H9 (cell line): Measurements from ENCODE around the gene PRKAG1. TPM values are rescaled to one million over a fixed set of nuclear protein-coding genes. Genes with fewer than 3 reads are reported as not detected.

Experiments
- DNase-seq: peaks from one replicate; pipeline ENCODE4 v3.0.0-alpha.2; 2017
- H2AFZ ChIP-seq: one replicate; pipeline ENCODE4 v1.6.1; 2013; ENCODE audit warnings: mild to moderate bottlenecking, low read length, control low read depth, moderate library complexity
- H2AK5ac ChIP-seq: 2 replicates; pipeline ENCODE4 v1.6.1; 2013; ENCODE audit warnings: low read length, control low read depth, mixed read lengths; ENCODE audit not compliant: insufficient read length
- H2BK120ac ChIP-seq: one replicate; pipeline ENCODE4 v1.6.1; 2013; ENCODE audit warnings: low read depth, mild to moderate bottlenecking, low read length, control low read depth, inconsistent platforms; ENCODE audit not compliant: poor library complexity, severe bottlenecking
- H2BK12ac ChIP-seq: 2 replicates; pipeline ENCODE4 v1.6.1; 2013; ENCODE audit warnings: low read length, control low read depth, mixed read lengths, low read depth; ENCODE audit not compliant: insufficient read length
- H2BK15ac ChIP-seq: 2 replicates; pipeline ENCODE4 v1.6.1; 2013; ENCODE audit warnings: low read depth, low read length, control low read depth
- H2BK20ac ChIP-seq: one replicate; pipeline ENCODE4 v1.6.1; 2013; ENCODE audit warnings: low read depth, mild to moderate bottlenecking, low read length, control low read depth, inconsistent platforms; ENCODE audit not compliant: poor library complexity, severe bottlenecking
- H2BK5ac ChIP-seq: 2 replicates; pipeline ENCODE4 v1.6.1; 2013; ENCODE audit warnings: low read length, control low read depth, mixed read lengths; ENCODE audit not compliant: insufficient read length
- H3K14ac ChIP-seq: 2 replicates; pipeline ENCODE4 v1.6.1; 2013; ENCODE audit warnings: low read length, control low read depth; ENCODE audit not compliant: insufficient read depth
- H3K18ac ChIP-seq: 2 replicates; pipeline ENCODE4 v1.6.1; 2013; ENCODE audit warnings: low read depth, mild to moderate bottlenecking, mixed read lengths, low read length, control low read depth; ENCODE audit not compliant: insufficient read length
- H3K23ac ChIP-seq: 2 replicates; pipeline ENCODE4 v1.6.1; 2013; ENCODE audit warnings: low read length, control low read depth, mixed read lengths, low read depth; ENCODE audit not compliant: insufficient read length
- H3K23me2 ChIP-seq: 2 replicates; pipeline ENCODE4 v1.6.1; 2013; ENCODE audit warnings: low read depth, mild to moderate bottlenecking, mixed read lengths, low read length, control low read depth; ENCODE audit not compliant: insufficient read length, poor library complexity, severe bottlenecking
- H3K27ac ChIP-seq: 2 replicates; pipeline ENCODE4 v1.5.1; 2013; ENCODE audit warnings: low read length, control low read depth, mixed read lengths, low read depth; ENCODE audit not compliant: insufficient read length
- H3K27me3 ChIP-seq: 2 replicates; pipeline ENCODE4 v1.6.1; 2013; ENCODE audit warnings: low read length, control low read depth, inconsistent platforms; ENCODE audit not compliant: insufficient read depth
- H3K4ac ChIP-seq: 2 replicates; pipeline ENCODE4 v1.6.1; 2013; ENCODE audit warnings: low read depth, mild to moderate bottlenecking, control low read depth, inconsistent platforms, low read length, moderate library complexity
- H3K4me1 ChIP-seq: 2 replicates; pipeline ENCODE4 v1.6.1; 2013; ENCODE audit warnings: low read length, control low read depth, inconsistent platforms; ENCODE audit not compliant: insufficient read depth
- H3K4me2 ChIP-seq: 2 replicates; pipeline ENCODE4 v1.6.1; 2013; ENCODE audit warnings: low read length, control low read depth, mixed read lengths; ENCODE audit not compliant: insufficient read length, insufficient read depth
- H3K56ac ChIP-seq: 2 replicates; pipeline ENCODE4 v1.6.1; 2013; ENCODE audit warnings: low read depth, mild to moderate bottlenecking, mixed read lengths, low read length, control low read depth; ENCODE audit not compliant: insufficient read length
- H3K79me1 ChIP-seq: 2 replicates; pipeline ENCODE4 v1.6.1; 2013; ENCODE audit warnings: low read depth, mild to moderate bottlenecking, moderate library complexity, low read length, control low read depth, inconsistent platforms; ENCODE audit not compliant: insufficient read depth, poor library complexity, severe bottlenecking
- H3K79me2 ChIP-seq: 2 replicates; pipeline ENCODE4 v1.6.1; 2013; ENCODE audit warnings: low read length, control low read depth, inconsistent platforms; ENCODE audit not compliant: insufficient read depth
- H3K9ac ChIP-seq: 2 replicates; pipeline ENCODE4 v1.6.1; 2013; ENCODE audit warnings: low read length, control low read depth, mixed read lengths; ENCODE audit not compliant: insufficient read length; ENCODE audit errors: extremely low read depth
- H3K9me3 ChIP-seq: one replicate; pipeline ENCODE4 v1.6.1; 2013; ENCODE audit warnings: low read depth, low read length, inconsistent platforms; ENCODE audit not compliant: control insufficient read depth
- H3T11ph ChIP-seq: one replicate; pipeline ENCODE4 v1.6.1; 2013; ENCODE audit warnings: mild to moderate bottlenecking, low read length, control low read depth, inconsistent platforms
- H4K20me1 ChIP-seq: one replicate; pipeline ENCODE4 v1.6.1; 2013; ENCODE audit not compliant: control insufficient read depth, insufficient read length, insufficient read depth
- H4K5ac ChIP-seq: 2 replicates; pipeline ENCODE4 v1.6.1; 2013; ENCODE audit warnings: low read depth, mild to moderate bottlenecking, mixed read lengths, low read length, control low read depth; ENCODE audit not compliant: insufficient read length
- H4K8ac ChIP-seq: replicated peaks from 2 replicates; pipeline ENCODE4 v1.6.1; 2013; ENCODE audit warnings: low read length, control low read depth, mixed read lengths, low read depth; ENCODE audit not compliant: insufficient read length
- H4K91ac ChIP-seq: 2 replicates; pipeline ENCODE4 v1.6.1; 2013; ENCODE audit warnings: low read depth, mild to moderate bottlenecking, moderate library complexity, mixed read lengths, low read length, control low read depth; ENCODE audit not compliant: insufficient read length
- H3K27ac Mint-ChIP-seq, 3 experiments: 2 replicates in 2 of 3; 3 replicates in 1 of 3; pipeline ENCODE4 v1.8.0; 2020 to 2021; ENCODE audit warnings: mixed read lengths in 3 of 3, mild to moderate bottlenecking in 1 of 3, moderate library complexity in 1 of 3
- H3K27me3 Mint-ChIP-seq: 2 replicates; pipeline ENCODE4 v1.8.0; 2021; ENCODE audit warnings: low read depth, mild to moderate bottlenecking, moderate library complexity, mixed read lengths
- H3K36me3 Mint-ChIP-seq, 3 experiments: 2 replicates in 2 of 3; 3 replicates in 1 of 3; pipeline ENCODE4 v1.8.0; 2020 to 2021; ENCODE audit warnings: low read depth in 3 of 3, mixed read lengths in 3 of 3; ENCODE audit not compliant: insufficient read depth in 1 of 3
- H3K4me1 Mint-ChIP-seq, 2 experiments: 2 replicates each; pipeline ENCODE4 v1.8.0; 2020; ENCODE audit warnings: mixed read lengths in 2 of 2
- H3K4me3 Mint-ChIP-seq, 2 experiments: 2 replicates in 1 of 2; 3 replicates in 1 of 2; pipeline ENCODE4 v1.8.0; 2020 to 2021; ENCODE audit warnings: mild to moderate bottlenecking in 2 of 2, mixed read lengths in 2 of 2, moderate library complexity in 1 of 2
- H3K9me3 Mint-ChIP-seq, 2 experiments: 2 replicates in 1 of 2; 3 replicates in 1 of 2; pipeline ENCODE4 v1.8.0; 2020; ENCODE audit warnings: mild to moderate bottlenecking in 2 of 2, mixed read lengths in 2 of 2, moderate library complexity in 1 of 2
- WGBS: extraction: QIAGEN DNeasy Blood & Tissue Kit; methylation state at CpG from one replicate; pipeline ENCODE4 v1.1.7; 2013; ENCODE audit warnings: missing lambda C conversion rate, low lambda C conversion rate, mixed read lengths; ENCODE audit not compliant: insufficient read length; ENCODE audit errors: extremely low coverage; 5-methylcytosine and 5-hydroxymethylcytosine counted together
- total RNA-seq: library from RNA; stranded (reverse); gene quantifications from 2 replicates; pipeline ENCODE4 v1.2.1, GENCODE V29; 2021
- TF ChIP-seq, protein P1 (sequence below): fragments of 200-600 bp; sonication (generic); conservative IDR thresholded peaks from 3 replicates; pipeline ENCODE4 v1.8.0; 2021; ENCODE audit warnings: antibody characterized with exemption, mild to moderate bottlenecking

PRKAG1 gene
- total RNA-seq, 1 experiment from 2014 or later = 34.8 TPM

DNA sequence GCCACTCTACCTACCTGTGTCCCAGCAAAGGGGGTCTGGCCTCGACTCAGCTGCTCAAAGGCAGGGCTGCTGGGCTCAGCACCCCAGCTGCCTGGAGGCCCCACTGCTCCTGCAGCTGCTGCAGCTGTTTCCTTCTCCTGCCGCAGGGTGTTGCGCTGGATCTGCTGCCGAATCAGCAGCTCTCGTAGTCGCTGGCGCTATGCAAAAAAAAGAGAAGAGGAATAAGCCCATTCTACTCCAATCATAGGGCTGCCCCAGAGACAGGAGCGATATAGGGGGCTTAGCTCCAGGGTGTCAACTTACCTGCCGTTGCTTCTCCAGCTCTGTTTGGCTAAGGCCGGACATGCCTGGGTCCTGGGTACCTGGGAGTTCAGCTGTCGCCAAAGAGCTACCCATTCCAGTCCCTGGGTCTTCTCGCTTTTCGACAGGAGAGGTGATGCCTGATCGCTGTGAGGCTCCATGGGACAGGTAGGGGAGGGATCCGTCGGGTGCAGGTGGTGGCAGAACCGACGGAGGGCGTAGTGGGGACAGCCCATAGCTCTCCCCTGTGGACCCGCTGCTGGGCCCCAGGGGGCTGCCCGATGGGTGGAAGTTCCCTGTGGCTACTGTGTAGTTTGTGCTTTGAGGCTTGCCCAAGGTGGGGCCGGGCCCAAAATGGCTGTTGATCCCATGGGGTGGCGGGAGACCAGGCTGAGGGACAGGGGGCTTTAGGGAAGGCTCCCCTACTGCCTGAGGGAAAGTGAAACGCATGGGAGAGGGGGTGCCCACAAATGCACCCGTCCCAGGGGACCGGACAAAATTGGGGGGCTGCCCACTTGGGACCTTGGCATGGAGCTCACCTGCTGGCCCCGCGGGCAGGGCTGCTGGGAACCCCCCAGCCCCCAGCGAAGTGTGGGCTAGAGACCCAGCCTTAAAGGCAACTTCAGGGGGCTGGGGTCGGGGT, 21.1 kb upstream of the PRKAG1 start:
- Histone ChIP-seq H3K18ac (no peak overlapping the region), H2BK120ac (no peak overlapping the region), H4K5ac (no peak overlapping the region), H2BK20ac (no peak overlapping the region), H2BK15ac (no peak overlapping the region), H2BK12ac (no peak overlapping the region), H3K27me3 (no peaks in the 10 kb centered on the region), H3K9ac (no peak overlapping the region), H3K23ac (no peak overlapping the region), H2BK5ac (no peak overlapping the region), H3K4me2 (no peak overlapping the region), H2AFZ (no peak overlapping the region), H3K79me2 (no peaks in the 10 kb centered on the region), H4K20me1 (no peaks in the 10 kb centered on the region), H3K23me2 (no peaks in the 10 kb centered on the region), H3K79me1 (no peaks in the 10 kb centered on the region), H4K91ac (no peak overlapping the region), H3K27ac (no peak overlapping the region), H3K9me3 (no peaks in the 10 kb centered on the region), H2AK5ac (no peak overlapping the region), H3T11ph (no peak overlapping the region), H3K14ac (no peak overlapping the region), H3K56ac (no peak overlapping the region), H3K4me1 (no peaks in the 10 kb centered on the region), H4K8ac (no peak overlapping the region), H3K4ac (no peak overlapping the region)
- no peaks in the 10 kb centered on the region for H3K4me1 Mint-ChIP-seq
- peaks cover 50 to 98% (median 89%) of the 10 kb centered on the region in 3 experiments for H3K36me3 Mint-ChIP-seq
- no peak overlapping the region for H3K4me3 Mint-ChIP-seq
- H3K27ac Mint-ChIP-seq = no peak overlapping the region
- no peaks in the 10 kb centered on the region for H3K9me3 Mint-ChIP-seq
- WGBS = no CpG with 5 or more reads among the region's 30 CpGs
- DNase-seq = no peak
- H3K27me3 Mint-ChIP-seq = no peaks in the 10 kb centered on the region
- TF ChIP-seq, protein P1, sequence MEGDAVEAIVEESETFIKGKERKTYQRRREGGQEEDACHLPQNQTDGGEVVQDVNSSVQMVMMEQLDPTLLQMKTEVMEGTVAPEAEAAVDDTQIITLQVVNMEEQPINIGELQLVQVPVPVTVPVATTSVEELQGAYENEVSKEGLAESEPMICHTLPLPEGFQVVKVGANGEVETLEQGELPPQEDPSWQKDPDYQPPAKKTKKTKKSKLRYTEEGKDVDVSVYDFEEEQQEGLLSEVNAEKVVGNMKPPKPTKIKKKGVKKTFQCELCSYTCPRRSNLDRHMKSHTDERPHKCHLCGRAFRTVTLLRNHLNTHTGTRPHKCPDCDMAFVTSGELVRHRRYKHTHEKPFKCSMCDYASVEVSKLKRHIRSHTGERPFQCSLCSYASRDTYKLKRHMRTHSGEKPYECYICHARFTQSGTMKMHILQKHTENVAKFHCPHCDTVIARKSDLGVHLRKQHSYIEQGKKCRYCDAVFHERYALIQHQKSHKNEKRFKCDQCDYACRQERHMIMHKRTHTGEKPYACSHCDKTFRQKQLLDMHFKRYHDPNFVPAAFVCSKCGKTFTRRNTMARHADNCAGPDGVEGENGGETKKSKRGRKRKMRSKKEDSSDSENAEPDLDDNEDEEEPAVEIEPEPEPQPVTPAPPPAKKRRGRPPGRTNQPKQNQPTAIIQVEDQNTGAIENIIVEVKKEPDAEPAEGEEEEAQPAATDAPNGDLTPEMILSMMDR = no peak
